ENCODE measurements around the gene GRID1.

Gene GRID1

DNA sequence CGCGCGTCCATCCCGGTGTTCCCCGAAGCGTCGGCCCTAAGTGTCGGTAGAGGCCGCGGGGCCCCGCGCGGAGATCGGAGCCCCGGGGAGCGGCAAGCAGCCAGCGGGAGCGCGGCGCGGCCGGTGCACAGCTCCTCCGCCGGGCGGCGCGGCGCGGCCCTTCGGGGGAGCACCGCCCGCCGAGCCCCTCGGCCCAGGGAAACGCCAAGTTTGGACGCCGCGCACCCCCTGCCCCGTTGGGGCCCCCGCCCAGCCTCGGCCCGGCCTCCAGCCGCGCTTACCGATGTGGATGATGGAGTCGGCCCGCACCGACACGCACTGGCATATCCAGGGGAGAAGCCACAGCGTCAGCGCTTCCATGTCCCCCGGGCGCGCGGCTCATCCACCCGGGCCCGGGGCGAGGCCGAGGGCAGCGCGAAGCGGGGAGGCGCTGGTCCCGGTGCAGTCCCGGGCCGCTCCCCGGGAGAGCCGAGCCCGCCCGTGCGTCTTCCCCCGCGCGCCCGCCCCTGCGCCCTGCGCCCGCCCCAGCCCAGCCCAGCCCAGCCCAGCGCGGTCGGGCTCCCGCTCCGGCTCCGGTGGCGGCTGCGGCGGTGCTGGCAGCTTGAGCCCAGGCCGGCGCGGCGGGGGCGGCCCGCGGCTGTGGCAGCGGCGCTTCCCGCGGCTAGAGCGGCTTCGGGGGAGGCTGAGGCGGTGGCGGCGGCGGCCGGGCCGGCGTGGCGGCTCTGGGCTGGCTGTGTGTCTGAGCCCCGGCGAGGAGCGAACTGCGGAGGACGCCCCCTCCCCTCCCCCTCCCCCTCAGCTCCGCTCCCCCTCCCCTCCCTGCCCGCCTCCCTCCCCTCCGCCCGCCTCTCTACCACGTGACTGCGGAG is at the start of gene GRID1:
TSS of gene GRID1 (minus strand) at position 763 of the 869 bp plus-strand sequence.
- DNase-seq: no peak

DNA sequence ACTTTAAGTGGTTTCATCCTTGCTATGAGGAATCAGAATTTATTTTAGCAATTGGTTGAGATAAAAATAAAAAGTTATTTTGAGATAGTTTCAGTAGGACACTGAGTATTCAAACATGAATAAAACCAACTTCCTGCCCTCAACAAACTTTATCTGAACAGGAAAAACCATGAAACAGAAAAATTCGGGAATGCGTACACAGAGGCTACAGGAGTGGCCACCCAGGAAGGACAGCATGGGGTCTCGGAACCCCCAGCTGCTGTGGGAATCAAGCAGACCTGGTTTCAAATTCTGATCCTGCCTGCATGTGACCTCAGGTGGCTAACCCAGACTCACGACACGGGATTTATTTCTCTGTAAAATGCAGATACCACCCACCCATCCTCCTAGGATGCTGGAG is 49.0 kb upstream of the GRID1 start:
- no peak for DNase-seq

DNA sequence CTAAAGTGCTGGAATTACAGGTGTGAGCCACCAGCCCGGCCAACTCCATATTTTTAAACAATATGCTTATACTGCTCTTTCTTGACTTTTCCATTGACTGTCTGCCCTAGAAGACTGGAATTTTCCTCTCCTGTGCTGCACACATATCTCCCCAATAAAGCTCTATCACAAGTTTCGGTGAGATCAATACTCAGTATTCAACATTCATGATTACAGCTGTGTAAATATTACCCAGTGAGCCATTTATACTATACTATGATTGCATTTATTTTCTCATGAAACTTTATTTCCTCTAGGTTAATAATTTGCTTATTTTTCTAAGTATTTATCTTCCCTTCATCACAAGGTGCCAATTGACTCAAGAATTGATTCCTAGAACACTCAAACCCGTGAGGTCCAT is 48.5 kb upstream of the GRID1 start:
- DNase-seq: no peak

DNA sequence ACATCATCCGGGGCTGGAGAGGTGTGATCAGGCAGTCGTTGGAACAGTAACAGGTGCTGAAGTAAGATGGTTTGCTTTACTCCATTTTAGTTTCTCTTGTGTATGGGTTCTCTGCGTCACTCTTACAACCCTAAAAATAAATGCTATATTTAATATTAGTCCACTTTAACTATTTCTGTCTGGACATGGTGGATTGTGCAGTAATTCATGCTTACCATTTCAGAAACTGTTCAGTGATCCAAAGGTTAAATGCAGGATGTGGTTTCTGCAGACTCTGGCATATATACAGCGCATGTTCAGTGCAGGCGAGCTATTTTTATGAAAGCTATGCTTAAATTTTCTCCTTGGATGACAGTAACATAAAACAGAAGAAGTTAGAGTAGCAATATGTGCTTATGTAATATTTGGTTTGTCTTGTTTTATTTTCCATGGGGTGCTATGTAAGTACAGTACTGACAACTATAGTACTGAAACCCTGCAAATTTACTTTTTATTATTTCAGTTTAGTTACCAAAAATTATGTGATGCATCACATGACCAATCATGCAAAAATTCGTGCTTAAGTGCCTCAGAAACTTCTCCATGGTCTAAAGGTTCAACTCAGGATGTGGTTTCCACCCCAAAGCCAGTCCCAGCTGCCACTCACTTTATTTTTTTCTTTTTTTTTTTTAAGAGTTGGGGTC is 46.6 kb upstream of the GRID1 start:
- no peak for DNase-seq

- no peak for DNase-seq
Observed at GRCh38 chr10:86411852-86412560, 45.4 kb upstream of the GRID1 start.

- DNase-seq: no peak
Observed at GRCh38 chr10:86411281-86411841, 44.8 kb upstream of the GRID1 start.

DNA sequence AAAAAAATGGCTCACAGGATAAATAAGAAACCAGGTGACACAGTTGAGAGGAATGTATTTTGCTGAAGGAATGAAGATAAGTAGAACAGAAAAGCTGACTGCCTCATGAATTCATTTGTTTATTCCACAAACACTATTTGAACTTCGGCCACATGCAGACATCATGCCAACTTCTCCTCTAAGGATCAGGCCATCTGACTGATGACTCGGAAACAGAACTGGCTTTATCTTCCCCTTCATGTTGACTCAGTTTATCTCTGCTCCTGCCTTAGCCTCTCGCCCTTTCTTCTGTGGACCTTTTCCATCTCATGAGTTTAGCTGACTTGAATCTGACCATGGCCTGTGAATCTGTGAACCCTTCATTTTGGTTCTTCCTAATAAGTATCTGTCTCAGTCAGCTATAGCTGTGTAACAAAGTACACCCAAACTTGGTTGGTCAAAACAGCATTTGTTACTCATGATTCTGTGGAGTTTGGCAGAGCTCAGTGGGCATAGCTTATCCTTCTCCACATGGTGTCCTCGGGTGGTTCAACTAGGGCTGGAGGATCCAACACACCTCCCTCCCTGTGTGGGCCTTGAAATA is 44.0 kb upstream of the GRID1 start:
- no peak for DNase-seq

GRCh38 chr10:86409183-86409582 is 42.6 kb upstream of the GRID1 start:
- DNase-seq: no peak

- DNase-seq: no peak
Observed at GRCh38 chr10:86403183-86403797, 36.7 kb upstream of the GRID1 start.

DNA sequence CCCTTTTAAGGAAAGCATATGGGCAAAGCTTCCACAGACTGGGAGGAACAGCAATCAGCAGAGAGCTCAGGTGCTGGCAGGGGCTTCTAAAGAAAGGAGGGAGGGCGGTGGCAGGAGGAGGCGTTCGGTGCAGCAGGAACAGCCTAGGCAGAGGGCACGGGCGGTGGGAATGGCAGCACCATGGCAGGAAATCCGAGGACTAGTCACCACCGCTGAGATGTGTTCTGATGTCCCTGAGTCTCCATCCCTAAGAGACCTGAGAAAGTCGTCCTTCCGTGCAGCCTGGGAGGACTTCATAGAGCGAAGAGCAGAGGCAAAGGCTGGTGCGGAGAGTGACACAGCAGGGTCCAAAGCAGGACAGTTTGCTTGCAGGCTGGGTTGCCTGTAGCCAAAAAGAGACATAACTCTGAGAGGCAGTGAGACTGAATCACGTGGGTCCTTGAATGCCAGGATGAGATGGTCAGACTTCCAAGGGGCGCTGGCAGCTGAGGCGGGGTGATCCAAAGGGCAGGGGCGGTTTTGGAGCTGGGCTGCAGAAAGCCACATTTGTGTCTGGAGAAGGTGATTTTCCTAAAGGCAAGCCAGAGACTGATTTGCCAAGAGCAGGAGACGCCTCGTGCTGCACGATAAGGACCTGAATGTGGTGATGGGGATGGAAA is 35.8 kb upstream of the GRID1 start:
- DNase-seq: no peak

DNA sequence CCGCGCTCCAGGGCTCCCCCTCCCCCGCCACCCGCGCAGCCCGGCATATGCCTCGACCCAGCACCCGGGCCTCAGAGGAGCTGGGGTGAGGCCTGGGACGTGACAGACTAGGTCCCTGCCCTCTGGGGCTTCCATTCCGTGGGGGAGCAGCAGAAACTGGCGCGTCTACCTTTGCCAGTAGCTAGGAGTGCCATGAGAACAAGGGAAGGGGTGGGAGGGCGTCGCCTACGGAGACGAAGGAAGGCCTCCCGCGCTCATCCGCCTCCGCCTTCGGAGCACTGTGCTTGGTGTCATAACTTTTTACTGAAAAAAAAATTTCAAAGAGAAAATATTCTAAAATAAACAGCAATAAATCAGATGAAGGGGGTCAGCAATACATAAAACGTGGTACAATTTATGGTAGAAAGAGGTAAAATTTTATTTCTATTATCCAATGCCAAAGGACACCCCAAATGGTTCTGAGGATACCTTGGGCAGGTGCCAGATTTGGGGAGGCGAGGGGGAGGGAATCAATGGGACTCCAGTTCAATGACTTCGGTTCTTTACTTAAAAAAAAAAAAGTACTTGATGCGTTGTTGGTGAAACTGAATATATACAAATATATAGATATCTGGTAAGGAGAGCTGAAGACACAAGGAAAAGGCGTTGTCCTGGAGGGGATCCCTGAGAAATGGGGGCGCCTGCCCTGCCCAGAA is 35.1 kb upstream of the GRID1 start:
- no peak for DNase-seq

GRCh38 chr10:86400705-86401587 is 34.4 kb upstream of the GRID1 start:
- no peak for DNase-seq

DNA sequence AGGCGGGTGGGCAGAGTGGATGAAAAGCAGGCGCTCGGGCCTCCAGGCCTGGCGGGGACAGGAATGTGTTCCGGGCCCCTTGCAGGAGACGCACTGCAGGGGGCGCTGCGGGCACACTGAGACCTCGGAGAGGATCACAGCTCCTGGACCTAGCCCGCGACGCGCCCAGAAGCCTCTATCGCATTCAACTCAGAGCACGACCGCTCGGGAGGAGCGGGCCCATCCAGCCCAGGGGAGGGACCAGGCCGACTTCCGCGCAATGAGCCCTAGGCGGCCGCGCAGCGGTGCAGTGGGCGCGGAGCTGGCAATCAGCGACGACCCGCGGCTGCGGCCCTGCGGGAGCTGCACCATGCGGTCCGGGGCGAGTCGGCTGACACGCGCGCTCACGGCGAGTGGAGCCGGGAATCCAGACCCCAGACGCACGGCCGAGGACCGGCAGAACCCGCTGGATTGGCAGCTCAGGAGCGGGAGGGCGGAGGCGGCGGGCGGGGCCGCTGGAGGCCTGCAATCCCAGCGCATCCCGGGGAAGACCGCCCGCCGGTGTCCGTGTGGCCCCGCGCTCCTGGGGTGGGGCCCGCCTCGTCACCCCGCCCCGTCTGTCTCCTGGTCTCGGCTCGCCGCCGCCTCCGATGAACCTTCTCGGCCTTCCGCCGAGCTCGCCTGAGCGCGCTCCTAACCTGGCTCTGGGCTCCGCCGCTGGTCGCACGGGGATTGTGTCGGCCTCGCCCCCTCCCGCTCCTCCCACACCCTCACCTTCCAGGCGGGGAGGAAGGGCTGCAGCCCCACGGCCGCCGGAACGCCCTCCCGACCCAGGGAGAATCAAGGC is 33.5 kb upstream of the GRID1 start:
- DNase-seq: peak; percentile 34 to 49

DNA sequence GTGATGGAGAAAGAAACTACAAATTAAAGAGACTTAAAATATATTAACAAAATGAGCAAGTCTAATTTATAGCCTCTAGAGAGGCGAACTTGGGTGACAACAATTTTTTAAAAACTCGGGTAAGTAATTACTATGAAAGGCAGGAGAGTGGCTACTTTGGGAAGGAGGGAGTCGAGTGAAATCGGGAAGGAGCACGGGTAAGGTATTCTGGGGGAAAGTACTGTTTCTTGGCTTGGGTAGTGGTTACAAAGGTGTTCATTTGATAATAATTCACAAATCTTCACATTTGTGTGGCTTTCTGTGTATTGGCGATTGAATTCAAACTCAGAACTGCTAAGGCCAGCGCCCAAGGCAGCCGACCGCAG is 32.9 kb upstream of the GRID1 start:
- DNase-seq: no peak

DNA sequence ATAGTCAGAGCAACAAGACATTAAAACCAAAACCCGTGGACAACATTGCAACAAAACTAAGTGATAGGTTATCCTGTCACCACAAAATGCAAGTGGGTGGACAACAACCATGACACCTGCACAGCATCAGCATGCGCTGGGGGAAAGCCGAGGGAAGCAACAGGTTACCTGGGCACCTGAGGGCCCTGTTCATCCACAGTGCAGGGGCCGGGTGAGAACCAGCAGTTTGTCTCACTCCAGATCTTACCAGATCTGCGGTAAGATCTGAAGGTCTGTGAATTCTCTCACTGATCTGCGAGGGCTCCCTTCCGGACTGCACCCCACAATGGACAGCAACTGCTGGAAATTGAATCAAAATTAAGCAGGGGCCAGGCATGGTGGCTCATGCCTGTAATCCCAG is 30.5 kb upstream of the GRID1 start:
- DNase-seq: no peak

DNA sequence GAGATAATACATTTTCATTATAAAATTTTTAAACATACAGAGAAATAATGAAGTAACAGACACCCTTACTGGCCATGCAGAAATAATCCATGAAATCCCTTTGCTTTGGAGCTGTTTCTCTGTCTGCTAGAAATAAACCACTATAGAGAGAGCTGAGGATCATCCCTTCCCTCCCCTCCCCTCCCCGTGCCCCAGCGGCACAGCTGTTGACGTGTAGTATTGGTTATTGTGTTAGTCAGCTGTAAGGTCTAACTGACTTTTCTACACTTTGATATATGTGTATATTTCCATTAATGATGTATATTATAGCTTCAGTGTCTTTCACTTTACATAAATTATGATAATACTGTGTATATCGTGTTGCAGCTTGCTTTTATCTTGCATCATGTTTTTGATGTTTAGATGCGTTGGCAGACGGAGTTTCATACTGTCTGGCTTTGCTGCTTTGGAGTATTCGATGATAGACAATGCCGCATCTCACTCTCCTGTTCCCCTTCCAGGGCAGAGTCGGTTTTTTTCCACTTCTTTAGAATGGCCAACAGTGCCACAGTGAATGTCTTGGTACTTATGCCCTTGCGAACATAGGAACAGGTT is 27.4 kb upstream of the GRID1 start:
- DNase-seq: no peak

DNA sequence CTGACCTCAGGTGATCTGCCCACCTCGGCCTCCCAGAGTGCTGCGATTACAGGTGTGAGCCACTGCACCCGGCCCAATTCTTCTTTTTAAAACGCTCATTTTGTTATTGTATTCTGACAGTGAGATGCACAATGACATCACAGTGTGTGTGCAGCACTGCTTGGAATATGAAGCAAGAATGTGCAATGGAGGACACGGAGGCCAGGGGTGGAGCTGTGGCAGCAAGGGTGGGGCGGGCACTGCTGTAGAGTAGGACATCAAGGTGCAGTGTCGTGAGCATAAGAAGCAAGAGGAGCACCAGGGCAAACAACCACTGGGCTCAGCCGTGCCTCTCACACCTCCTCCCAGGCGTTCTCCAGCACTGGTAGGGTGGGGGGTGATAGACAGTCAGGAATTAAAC is 26.8 kb upstream of the GRID1 start:
- no peak for DNase-seq

GRCh38 chr10:86392723-86393094 is 26.1 kb upstream of the GRID1 start:
- no peak for DNase-seq
